ENCODE results near the gene CASD1. TPM values are rescaled to one million over a fixed set of nuclear protein-coding genes. Genes with fewer than 3 reads are reported as not detected.

The CASD1 gene
- total RNA-seq, 4 donors from 2014 or later = 21.2 to 24.9 (median 21.9) TPM

DNA sequence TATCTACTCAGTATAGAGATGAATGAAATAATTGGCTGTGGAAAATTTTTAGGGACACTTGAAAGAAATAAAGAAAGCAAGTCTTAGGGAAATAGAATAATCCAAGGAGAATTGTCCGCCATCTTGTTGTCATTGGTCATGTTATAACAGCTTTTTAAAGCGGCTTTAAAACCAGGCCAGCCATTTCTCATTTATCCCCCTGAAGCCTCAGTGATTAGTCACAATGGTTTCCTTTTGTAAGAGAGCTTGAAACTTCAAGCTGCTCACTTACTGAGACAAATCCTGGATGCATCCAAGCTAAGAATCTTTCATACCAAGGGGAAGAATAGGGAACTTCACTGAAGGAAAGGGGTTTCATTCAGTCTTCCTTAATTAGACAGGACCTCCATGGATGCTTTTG lies 78.5 kb downstream of the CASD1 start:
- TF ChIP-seq POLR2A (IDR thresholded peaks at IDR 0.05) = no peak
- TF ChIP-seq, protein P1, sequence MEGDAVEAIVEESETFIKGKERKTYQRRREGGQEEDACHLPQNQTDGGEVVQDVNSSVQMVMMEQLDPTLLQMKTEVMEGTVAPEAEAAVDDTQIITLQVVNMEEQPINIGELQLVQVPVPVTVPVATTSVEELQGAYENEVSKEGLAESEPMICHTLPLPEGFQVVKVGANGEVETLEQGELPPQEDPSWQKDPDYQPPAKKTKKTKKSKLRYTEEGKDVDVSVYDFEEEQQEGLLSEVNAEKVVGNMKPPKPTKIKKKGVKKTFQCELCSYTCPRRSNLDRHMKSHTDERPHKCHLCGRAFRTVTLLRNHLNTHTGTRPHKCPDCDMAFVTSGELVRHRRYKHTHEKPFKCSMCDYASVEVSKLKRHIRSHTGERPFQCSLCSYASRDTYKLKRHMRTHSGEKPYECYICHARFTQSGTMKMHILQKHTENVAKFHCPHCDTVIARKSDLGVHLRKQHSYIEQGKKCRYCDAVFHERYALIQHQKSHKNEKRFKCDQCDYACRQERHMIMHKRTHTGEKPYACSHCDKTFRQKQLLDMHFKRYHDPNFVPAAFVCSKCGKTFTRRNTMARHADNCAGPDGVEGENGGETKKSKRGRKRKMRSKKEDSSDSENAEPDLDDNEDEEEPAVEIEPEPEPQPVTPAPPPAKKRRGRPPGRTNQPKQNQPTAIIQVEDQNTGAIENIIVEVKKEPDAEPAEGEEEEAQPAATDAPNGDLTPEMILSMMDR (IDR thresholded peaks at IDR 0.05) = no peak
- TF ChIP-seq EP300 (IDR thresholded peaks at IDR 0.05) = no peak
- WGBS, 2 donors = 70 to 76% methylated on average over 2 of the region's 2 CpGs
- H3K27me3 ChIP-seq = no peaks in the 10 kb centered on the region
- no peaks in the 10 kb centered on the region for H3K4me1 ChIP-seq
- no peaks in the 10 kb centered on the region for H3K9me3 ChIP-seq
- H3K4me3 ChIP-seq = no peak overlapping the region
- H3K27ac ChIP-seq = peak overlapping the region in 1 of 4 donors; percentile 10
- DNase-seq (ENCODE audit: low spot score in 2 of 2) = no peak
- peaks cover 0 to 15% (median 0%) of the 10 kb centered on the region in 3 donors for H3K36me3 ChIP-seq

DNA sequence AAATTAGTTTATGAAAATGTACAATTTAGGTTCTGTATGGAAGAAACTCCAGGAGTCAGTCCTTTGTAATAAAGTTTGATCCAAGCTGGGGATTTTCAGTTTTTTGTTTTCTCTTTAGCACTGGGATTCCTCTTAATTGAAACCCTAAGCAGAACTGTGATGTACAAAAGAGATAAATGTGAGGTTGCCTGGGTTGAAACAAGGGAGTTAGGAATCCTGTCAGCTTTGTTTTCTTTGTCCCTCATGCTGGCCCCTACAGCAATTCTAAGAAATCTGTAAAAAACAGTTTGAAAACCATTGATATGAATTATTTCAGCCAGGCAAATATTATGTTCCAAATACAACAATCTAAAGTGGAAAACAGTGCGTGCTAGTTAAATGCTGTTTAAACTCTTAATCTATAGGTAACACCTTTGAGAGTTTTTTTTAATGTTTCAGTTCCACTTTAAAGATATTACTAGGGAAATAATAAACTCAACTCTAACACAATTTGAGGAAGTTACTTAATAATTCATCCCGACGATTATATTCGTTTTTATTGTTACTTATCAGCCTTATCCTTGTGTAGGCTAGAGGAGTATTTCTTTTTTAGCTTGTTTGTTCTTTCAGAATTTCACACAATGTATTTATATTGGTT lies 81.0 kb downstream of the CASD1 start:
- H3K4me1 ChIP-seq = no peaks in the 10 kb centered on the region
- H3K27ac ChIP-seq = no peak overlapping the region
- DNase-seq (ENCODE audit: low spot score in 2 of 2) = no peak
- no peaks in the 10 kb centered on the region for H3K27me3 ChIP-seq
- WGBS, 2 donors = 83 to 87% methylated on average over 4 of the region's 4 CpGs
- no peak overlapping the region for H3K4me3 ChIP-seq
- no peaks in the 10 kb centered on the region for H3K9me3 ChIP-seq
- peaks cover 0 to 6% (median 0%) of the 10 kb centered on the region in 3 donors for H3K36me3 ChIP-seq
- no peak for TF ChIP-seq EP300 (IDR thresholded peaks at IDR 0.05)
- TF ChIP-seq, protein P1 (IDR thresholded peaks at IDR 0.05) = no peak
- TF ChIP-seq POLR2A (IDR thresholded peaks at IDR 0.05) = no peak

DNA sequence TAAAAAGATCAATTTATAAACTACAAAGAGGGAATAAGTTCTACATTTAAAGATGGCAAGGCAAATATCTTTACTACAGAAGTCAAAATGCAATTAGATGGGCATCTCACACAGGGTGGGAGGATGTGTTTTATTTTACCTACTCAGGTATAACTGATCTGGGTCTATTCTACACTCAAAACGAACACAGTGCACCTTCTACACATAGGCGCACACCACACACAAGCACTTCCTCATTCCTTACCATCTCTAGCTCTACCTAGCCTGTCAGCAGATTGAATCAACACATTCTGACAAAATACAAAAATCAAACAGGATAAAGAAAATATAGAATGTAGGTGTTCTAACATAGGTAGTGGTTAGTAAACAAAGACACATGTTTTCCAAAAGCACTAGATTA lies 81.6 kb downstream of the CASD1 start:
- DNase-seq (ENCODE audit: low spot score in 2 of 2) = no peak
- H3K4me3 ChIP-seq = no peak overlapping the region
- H3K9me3 ChIP-seq = no peaks in the 10 kb centered on the region
- TF ChIP-seq POLR2A (IDR thresholded peaks at IDR 0.05) (no peak), EP300 (IDR thresholded peaks at IDR 0.05) (no peak)
- TF ChIP-seq, protein P1 (IDR thresholded peaks at IDR 0.05) = no peak
- WGBS, 2 donors = 90 to 95% methylated on average over 2 of the region's 2 CpGs
- H3K27me3 ChIP-seq = no peaks in the 10 kb centered on the region
- no peaks in the 10 kb centered on the region for H3K4me1 ChIP-seq
- peaks cover 0 to 6% (median 0%) of the 10 kb centered on the region in 3 donors for H3K36me3 ChIP-seq
- no peak overlapping the region for H3K27ac ChIP-seq

DNA sequence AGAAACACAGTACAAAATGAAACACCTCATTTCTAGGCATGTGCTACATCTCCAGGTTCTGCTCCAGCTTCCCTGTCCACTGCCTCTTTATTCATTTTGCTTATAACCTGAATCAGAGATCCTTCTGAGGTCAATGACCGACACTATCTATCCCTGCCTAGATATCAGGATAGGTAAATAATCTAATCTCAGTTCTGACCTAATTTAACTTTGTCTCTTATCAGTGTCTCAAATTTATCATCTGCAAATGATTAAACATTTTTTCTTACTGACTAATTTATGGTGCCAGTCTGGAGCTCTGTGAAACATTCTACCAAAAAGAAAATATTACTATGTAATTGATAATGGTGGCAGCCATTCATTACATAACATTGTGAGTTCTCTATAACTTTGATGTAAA lies 85.3 kb downstream of the CASD1 start:
- no peak overlapping the region for H3K4me3 ChIP-seq
- DNase-seq (ENCODE audit: low spot score in 2 of 2) = no peak
- H3K27me3 ChIP-seq = no peaks in the 10 kb centered on the region
- no peaks in the 10 kb centered on the region for H3K9me3 ChIP-seq
- H3K4me1 ChIP-seq = no peaks in the 10 kb centered on the region
- H3K27ac ChIP-seq = no peak overlapping the region
- TF ChIP-seq, protein P1 (IDR thresholded peaks at IDR 0.05) = no peak
- TF ChIP-seq POLR2A (IDR thresholded peaks at IDR 0.05) (no peak), EP300 (IDR thresholded peaks at IDR 0.05) (no peak)
- WGBS, 2 donors = 92 to 96% methylated on average over 1 of the region's 1 CpG
- peaks cover 0 to 21% (median 0%) of the 10 kb centered on the region in 3 donors for H3K36me3 ChIP-seq

DNA sequence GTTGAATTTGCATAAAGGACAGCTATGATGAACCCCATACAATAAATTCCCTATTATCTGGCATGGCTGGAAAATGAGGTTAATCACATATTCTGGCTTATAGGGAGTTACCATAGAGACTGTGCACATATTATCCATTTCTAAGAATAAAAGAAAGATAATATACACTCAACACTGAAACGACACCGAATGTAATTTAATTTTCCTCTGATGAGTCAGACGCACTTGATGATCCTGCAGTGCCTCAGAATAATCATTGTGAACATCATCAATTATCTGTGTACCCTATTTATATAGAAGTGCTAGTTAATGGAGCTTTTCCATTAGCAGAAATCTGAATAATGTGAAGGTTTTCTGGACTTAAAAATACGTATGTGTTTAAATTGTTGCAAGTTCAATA lies 86.1 kb downstream of the CASD1 start:
- no peak for DNase-seq (ENCODE audit: low spot score in 2 of 2)
- Histone ChIP-seq H3K4me1 (no peaks in the 10 kb centered on the region), H3K27me3 (no peaks in the 10 kb centered on the region), H3K27ac (no peak overlapping the region), H3K9me3 (no peaks in the 10 kb centered on the region), H3K36me3 (peaks cover 0 to 21% (median 0%) of the 10 kb centered on the region in 3 donors), H3K4me3 (no peak overlapping the region)
- 68 to 75% methylated on average over 4 of the region's 4 CpGs for WGBS, 2 donors
- TF ChIP-seq, protein P1 (IDR thresholded peaks at IDR 0.05) = no peak
- TF ChIP-seq EP300 (IDR thresholded peaks at IDR 0.05) (no peak), POLR2A (IDR thresholded peaks at IDR 0.05) (no peak)

Data from tibial nerve (tissue), 4 donors.